Measurements from ENCODE around the gene NAT9.

DNA sequence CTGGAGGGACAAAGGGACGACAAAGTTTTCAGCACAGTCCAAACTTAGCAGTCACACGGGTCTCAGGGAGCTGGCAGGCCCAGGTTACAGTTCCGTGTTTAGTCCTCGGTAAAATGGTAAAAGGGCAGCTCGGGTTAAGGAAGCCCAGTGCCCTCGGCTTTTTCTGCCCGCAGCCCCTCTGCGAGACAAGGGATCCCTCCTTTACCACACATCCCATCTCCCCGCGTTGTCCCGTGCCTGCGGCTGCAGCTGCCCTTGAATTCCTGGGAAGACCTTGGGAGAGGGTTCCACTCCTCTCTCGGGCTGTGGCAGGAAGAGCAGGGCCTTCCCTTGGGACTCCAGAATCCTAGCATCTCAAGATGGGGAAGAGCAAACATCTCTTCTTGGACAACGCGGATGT lies 46.3 kb downstream of the NAT9 start:
- TF ChIP-seq CTCF (IDR thresholded peaks at IDR 0.05) (no peak), EZH2 (IDR thresholded peaks at IDR 0.05; ENCODE audit: borderline replicate concordance, insufficient read depth, low read depth, low read length, poor library complexity, severe bottlenecking) (no peak)

Measured in B cell (primary cell).